ENCODE results near the gene DR1.

GRCh38 chr1:93344886-93345632 lies 648 bp upstream of the DR1 start:
- TF ChIP-seq CTCF (IDR thresholded peaks at IDR 0.05) = no peak
- TF ChIP-seq POLR2A (IDR thresholded peaks at IDR 0.05) = no peak
- no peak for TF ChIP-seq EP300 (IDR thresholded peaks at IDR 0.05)

Data from ovary (tissue), 3 donors.